NCI-H2227 (cell line): ENCODE measurements around the gene RNF168.
"Not testable (repeated sequence)": the region's sequence is repeated elsewhere in the genome, so short reads cannot be mapped to it uniquely, and the experiment has no call there.

Experiments
- DNase-seq: peaks from one replicate; lab custom pipeline; 2025; ENCODE audit not compliant: unreplicated experiment; lab: John Stamatoyannopoulos, UW

Gene RNF168

DNA sequence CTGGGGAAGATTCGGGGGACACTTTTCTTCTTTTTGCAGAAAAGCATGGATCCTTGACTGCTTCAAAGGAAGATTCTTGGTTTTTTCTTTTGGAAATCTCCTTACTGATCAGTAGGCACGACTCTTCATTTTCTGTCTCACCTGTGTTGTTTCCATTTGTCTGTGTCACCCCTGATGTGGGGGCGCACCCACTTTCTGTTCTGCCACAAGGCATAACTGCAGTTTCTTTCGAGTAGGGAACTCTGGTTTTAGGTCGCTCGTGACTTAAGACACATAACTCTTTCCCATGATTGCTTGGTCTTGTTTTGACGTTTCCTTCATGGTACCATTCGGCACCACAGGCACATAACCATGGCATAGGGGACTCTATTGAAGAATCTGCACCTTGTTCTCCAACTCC, 31.3 kb downstream of the RNF168 start:
- DNase-seq: no peak

- DNase-seq: no peak
These were observed 32.0 kb downstream of the RNF168 start for GRCh38 chr3:196471551-196471950.

DNA sequence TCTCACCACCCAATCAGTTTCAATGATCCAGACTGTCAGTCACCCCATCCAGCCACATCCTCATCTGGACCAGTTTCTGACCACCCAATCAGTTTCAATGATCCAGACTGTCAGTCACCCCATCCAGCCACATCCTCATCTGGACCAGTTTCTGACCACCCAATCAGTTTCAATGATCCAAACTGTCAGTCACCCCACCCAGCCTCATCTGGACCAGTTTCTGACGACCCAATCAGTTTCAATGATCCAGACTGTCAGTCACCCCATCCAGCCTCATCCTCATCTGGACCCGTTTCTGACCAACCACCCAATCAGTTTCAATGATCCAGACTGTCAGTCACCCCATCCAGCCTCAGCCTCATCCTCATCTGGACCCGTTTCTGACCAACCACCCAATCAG, 33.4 kb downstream of the RNF168 start:
- not testable (repeated sequence) for DNase-seq

DNA sequence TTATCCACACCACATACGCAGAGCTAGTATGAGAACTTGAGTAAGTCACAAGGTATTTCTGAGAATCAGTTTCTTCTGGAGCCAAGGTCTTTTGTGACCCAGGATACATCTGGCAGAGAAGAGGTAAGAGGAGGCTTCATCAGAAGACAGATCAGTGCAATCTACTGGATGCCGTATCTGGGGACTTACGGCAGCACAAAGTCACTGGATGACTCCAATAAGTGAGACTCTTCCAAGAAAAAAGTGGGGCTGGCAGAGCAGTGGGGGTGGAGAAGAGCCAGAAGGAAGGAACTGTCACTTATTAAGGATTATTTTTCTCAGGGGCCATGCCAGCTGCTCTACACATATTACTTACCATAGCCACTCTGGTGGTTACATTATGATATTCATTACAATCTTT, 39.8 kb downstream of the RNF168 start:
- no peak for DNase-seq

DNA sequence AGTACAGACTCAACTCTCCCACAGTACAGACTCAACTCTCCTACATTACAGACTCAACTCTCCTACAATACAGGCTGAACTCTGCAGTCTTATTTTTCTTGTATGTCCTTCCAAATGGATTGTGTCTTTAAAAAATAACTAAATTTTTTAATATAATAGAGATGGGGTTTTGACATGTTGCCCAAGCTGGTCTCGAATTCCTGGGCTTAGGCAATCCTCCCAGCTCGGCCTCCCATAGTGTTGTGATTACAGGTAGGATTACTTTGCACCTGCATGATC, 40.2 kb downstream of the RNF168 start:
- no peak for DNase-seq

GRCh38 chr3:196462680-196463477, 40.7 kb downstream of the RNF168 start:
- DNase-seq: not testable (repeated sequence)

GRCh38 chr3:196458063-196458462, 45.5 kb downstream of the RNF168 start:
- DNase-seq: no peak

DNA sequence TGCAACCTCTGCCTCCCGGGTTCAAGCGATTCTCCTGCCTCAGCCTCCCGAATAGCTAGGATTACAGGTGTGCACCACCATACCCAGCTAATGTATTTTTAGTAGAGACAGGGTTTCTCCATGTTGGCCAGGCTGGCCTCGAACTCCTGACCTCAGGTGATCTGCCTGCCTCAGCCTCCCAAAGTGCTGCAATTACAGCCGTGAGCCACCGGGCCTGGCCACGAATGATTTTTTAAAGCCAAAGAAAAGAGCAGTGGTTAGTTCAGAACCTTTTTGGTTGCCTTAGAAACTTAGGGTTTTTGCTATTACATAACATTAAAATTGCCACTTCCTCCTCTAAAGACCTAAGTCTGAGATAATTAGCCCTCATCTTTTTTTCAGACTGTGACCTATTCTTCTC, 46.1 kb downstream of the RNF168 start:
- not testable (repeated sequence) for DNase-seq

- no peak for DNase-seq
These were observed 48.6 kb downstream of the RNF168 start for GRCh38 chr3:196454935-196455334.

DNA sequence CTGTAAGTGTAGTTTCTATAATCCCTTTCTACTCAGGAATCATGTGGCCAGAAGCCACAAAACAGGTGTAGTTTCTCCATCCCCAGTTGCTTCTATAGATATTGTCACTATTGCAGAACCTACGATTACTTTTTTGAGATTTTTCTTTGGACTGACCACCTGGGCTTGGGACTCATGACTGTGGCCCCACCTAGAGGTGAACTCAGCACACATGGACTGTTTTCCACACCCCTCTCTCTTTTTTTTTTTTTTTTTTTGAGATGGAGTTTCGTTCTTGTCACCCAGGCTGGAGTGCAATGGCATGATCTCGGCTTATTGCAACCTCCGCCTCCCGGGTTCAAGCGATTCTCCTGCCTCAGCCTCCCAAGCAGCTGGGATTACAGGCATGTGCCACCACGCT, 58.2 kb downstream of the RNF168 start:
- DNase-seq: not testable (repeated sequence)

GRCh38 chr3:196444500-196444894, 59.1 kb downstream of the RNF168 start:
- DNase-seq: no peak

- no peak for DNase-seq
These were observed 62.9 kb downstream of the RNF168 start for GRCh38 chr3:196440696-196441095.

GRCh38 chr3:196440041-196440537, 63.5 kb downstream of the RNF168 start:
- no peak for DNase-seq

GRCh38 chr3:196432137-196432879, 71.3 kb downstream of the RNF168 start, which contains the start of gene UBXN7:
Gene UBXN7 (minus strand): TSS chr3:196432427. CDS start chr3:196432399, 28 bp downstream.
- DNase-seq: peak; percentile 97

DNA sequence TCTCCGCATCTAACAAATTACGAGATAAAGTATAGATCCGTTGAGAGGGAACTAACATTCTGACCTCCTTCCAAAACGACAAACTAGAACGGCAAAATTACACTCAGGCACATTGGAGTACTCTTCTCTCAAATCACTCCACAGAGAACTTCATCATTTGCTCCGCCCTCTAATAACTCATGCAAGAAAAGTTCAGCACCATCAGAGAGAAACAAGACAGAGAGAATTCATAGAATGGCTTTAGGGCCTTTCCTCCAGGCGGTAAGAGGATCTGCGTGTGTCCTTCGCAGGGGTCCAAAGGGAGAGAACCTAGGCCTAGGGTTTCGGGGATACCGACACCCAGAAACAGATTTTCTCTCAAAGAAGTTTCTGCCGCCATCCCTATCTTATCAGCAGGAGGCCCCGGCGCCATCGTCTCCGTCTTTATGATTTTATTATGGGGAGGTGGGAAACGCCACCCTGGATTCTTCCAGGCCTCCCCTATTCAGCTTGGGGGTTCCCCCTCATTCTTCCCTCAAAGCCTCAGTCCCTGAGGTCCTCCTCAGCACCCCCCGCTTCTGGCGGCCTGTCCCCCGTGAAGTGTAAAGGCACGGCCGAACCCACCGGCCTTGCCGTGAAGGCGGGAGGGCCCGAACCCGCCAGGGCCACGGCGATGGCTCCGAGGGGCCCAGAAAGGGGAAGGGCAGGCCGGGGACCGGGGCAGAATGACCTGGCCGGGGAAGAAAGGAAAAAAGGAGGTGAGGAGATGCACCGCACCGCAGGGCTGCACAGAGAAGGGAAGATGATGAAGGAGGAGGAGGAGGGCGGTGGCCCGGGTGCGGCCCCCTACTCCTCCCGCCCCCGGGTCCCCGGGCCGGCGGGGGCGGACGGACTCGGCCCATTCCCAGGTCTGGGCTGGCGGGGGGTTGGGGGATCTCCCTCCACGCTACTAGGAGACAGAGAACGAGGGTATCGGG, 72.1 kb downstream of the RNF168 start:
- DNase-seq: peak; percentile 53

DNA sequence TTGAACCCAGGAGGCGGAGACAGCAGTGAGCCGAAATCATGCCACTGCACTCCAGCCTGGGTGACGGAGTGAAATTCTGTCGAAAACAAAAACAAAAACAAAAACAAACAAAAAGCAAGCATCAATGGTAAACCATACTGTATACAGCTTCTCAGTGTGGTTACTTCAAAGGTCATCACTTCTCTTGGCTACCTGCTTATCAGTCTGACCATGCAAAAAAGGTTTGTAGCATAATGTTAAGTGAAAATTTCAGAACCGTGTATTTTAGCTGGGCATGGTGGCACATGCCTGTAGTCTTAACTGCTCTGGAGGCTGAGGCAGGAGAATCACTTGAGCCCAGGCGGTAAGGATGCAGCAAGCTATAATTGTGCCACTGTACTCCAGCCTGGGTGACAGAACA, 75.5 kb downstream of the RNF168 start:
- DNase-seq: no peak

- not testable (repeated sequence) for DNase-seq
These were observed 79.1 kb downstream of the RNF168 start for GRCh38 chr3:196424421-196424820.

GRCh38 chr3:196423044-196423781, 80.4 kb downstream of the RNF168 start:
- no peak for DNase-seq

GRCh38 chr3:196421668-196422067, 81.9 kb downstream of the RNF168 start:
- not testable (repeated sequence) for DNase-seq

GRCh38 chr3:196419386-196419785, 84.2 kb downstream of the RNF168 start:
- DNase-seq: no peak
